ENCODE data around the gene AMBP.

AMBP gene

GRCh38 chr9:114112778-114113584 is 34.9 kb upstream of the AMBP start:
- DNase-seq = no peak

DNA sequence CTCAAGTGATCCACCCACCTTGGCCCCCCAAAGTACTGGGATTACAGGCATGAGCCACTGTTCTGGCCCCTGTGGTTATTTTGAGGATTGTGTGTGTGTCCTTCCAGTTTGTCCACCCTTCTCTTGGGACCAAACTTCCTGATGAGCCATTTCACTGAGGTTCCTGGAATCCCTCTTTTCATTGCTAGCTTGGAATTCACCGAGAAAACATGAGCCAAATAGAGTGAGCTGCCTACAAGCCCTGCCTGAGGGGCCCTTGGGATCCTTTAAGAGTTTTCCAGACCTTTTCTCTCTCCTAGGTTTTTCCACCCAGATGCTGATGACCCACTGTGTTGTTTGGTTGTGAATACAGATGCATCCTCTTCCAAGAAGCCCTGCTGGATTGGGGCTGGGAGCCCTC is 34.2 kb upstream of the AMBP start:
- no peak for DNase-seq

- DNase-seq = no peak
Measured at GRCh38 chr9:114110180-114110579, 32.1 kb upstream of the AMBP start.

DNA sequence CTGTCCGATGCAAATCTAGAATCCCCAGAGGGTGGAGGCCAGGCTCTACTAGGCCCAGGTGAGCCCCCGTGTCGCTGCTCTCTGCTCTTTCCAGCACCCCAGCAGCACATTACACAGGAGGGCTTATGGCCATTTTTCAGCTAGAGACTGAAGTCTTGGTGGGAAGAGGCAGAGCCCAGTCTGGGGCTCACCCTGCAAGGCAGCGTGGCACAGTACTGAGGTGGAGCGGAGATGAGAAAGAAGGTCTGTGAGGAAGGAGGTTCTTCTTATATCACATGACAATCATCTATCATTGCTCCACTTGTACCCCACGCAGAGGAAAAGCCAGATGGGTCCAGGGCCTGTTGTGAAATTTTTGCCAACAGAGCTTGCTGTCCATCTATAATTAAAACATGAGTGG is 31.0 kb upstream of the AMBP start:
- no peak for DNase-seq

DNA sequence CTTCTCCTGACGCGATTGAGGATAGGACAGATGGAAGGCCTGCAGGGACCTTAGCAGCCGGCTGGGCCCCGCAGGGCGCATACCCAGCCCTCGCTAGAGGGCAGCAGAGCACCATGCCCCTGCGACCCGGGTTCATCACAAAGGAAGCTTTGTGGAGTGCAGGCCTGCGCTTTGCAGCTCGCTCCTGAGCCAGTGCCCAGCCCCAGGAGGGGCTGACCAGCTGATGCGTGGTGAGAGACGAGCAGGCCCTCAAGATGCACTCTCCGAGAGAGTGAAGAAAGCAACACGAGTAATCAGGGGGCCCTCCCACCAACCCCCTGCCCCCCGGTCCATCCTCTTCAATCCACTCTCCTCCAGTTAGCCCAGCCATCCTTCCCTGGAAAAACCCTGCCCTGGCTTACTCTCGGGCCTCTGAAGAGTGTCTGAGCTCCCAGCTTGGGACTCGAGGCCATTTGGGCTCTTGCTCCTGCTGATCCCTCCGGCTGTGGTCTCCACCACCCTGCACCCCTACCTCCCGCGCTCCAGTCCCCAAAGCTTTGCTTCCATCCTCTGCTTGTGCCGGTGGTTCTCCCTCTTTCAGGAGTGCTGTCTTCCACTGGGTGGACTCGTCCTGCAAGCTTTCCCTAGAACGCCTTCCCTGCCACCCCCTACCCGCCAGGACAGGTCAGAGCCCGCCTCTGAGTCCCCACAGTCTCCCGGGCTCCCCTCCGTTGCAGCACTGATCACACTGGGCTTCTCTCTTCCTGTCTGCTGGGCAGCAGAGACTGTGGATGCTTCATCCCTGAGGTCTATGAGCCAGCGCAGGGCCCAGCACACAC is 30.1 kb upstream of the AMBP start:
- peak; percentile 81 for DNase-seq

GRCh38 chr9:114107286-114108001 is 29.3 kb upstream of the AMBP start:
- no peak for DNase-seq

DNA sequence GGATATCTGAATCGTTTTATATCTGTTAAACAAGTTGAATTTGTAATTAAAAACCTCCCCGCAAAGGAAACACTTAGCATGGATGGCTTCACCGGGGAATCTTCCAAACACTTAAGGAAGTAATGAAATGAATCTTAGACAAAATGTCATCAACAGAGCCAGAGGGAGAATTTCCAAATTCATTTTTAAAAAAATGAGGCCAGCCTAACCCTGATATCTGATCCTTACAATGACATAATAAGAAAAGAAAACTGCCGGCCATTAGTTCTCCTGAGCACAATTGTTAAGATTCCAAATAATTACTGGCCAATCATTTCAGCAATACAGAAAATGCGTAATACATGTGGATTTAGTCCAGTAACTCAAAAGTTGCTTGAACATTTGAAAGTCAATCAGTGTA is 27.1 kb upstream of the AMBP start:
- DNase-seq = no peak

DNA sequence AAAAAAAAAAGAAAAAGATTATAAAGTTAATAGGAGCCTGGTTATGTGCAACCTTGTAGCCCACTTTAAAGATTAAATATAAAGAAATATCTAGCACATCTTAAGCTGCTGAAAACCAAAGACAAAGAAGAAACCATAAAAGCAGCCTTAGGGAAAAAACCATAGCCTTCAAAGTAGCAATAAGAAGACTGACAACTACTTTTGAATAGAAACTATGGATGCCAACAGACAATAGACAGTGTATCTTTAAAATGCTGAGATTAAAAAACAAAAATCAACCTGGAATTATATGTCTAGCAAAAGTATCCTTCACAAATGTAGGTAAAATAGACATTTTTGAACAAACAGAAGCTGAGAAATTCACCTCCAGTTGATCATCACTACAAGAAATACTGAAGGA is 24.4 kb upstream of the AMBP start:
- DNase-seq = no peak

GRCh38 chr9:114100536-114100935 is 22.4 kb upstream of the AMBP start:
- DNase-seq = no peak

- DNase-seq = no peak
Measured at GRCh38 chr9:114099669-114100270, 21.7 kb upstream of the AMBP start.

DNA sequence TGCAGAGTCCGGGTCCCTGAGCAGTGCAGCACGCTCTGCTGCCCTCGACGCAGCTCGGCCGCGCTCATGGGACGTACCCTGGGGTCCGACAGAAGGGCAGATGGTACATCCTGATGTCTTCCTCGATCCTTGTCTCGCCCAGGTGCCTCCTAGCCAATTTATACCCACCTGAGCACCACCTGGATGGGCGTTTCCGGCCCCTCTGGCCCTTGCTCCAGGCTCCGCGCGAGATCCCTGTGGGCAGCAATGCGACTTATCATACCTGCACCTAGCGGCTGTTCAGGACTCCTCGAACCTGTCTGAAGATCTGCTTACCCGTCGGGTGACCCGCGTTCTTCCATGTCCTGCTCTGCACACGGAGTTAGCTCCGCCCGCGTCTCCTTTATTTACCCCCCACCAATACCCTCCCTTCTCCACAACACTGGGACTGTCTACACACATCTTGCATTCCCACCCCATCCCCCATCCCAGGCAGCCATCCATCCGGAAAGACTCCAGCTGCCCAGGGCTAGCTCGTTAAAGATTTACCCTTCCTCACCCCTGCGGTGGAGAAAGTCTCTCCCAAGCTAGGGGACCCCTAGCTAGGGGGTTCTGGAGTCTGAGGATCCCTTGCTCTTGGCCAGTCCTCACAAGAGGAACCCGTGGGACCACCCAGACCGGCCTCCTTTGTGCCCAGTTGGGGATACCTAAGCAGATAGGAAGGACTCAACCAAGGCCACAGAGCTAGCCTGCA is 21.0 kb upstream of the AMBP start, which contains the start of gene KIF12:
KIF12 (minus strand) TSS at position 357 of the 733 bp plus-strand sequence; CDS start at position 341, 16 bp downstream.
- DNase-seq = no peak

DNA sequence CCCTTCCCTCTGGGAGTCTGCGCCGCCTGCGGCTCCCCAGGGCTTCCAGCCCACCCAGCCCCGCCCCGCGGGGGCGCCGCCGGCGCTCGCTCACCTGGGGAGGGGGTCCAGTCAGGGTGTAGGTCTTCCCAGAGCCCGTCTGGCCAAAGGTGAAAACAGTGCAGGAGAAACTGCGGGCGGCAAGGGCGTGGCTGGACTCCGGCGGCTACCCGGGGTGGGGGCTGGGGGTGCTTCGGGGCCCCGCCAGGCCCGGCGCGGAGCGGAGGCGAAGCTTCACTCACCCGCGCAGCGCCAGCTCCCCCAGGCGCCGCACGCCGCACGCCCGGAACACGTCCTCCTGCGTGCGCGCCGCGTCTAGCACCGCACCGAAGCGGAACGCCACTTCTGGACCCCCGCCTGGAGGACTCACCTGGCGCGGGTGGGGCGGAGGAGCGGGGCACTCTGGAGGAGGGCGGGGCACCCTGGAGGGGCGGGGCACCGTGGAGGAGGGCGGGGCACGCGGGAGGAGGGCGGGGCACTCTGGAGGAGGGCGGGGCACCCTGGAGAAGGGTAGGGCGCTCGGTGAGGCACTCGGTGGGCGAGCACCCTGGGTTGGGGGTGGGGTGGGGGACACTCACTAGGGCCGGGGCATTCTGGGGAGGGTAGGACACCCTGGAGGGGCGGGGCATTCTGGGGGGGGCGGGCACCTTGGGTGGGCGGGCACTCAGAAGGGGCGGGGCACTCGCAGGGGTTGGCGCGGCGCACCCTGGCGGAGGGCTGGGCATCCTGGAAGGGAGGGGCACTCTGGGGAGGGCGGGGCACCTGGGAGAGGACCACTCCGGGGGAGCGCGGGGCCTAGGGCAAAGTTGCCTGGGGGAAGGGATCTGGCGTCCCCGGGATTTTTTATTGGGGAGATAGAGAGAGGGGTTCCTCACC is 20.2 kb upstream of the AMBP start:
- DNase-seq = peak; percentile 58

DNA sequence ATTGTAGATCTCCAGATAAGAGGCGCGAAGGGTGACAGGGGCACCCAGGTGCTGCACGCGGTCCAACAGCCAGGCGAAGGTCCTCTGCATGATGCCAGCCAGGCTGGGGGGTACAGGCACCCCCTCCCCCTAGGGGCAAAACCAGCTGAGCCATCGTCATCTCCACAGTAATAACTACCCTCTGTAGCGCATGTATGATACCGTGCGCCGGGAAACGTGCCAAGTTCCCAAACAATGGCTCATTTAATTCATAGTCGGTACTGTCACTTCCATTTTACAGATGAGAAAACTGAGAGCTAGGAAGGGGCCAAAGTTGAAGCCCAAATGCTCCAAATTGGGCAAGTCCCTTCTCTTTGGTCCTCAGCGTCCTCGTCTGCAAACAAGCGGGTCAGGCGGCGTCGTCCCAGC is 19.5 kb upstream of the AMBP start:
- peak; percentile 28 for DNase-seq

DNA sequence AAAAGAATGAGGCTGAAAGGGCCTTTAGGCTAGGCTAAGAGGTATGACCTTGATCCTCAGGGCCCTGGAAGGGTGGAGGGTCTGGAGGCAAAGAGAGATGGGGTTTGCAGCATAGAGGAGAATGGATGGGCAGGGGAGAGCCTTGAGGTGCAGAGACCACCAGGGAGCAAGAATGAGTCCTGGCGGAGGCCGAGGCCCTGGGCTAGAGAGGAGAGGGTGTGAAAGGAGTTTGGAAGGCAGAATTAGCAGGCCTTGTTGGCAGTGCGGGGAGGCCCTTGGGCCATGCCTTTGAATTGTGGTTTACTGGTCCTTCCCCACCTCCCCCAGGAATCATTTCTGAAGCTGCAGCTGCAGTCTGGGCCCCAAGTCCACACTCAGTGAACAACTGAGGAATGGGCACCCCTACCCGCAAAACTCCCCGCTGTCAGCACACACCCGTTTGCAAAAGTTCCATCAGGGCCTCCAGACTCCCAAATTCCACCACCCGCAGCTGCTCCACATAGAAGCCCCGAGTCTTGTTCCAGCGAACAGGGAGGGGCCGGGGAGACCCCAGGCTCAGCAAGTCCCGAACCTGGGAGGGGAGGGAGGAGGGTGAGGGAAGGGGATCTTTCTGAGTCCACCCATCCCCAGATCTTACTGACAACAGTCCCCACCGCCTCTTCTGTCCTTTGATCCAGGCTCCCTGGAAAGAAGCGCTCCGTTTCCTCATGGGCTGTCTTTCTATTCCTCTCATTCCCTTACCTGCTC is 18.9 kb upstream of the AMBP start:
- DNase-seq = no peak

DNA sequence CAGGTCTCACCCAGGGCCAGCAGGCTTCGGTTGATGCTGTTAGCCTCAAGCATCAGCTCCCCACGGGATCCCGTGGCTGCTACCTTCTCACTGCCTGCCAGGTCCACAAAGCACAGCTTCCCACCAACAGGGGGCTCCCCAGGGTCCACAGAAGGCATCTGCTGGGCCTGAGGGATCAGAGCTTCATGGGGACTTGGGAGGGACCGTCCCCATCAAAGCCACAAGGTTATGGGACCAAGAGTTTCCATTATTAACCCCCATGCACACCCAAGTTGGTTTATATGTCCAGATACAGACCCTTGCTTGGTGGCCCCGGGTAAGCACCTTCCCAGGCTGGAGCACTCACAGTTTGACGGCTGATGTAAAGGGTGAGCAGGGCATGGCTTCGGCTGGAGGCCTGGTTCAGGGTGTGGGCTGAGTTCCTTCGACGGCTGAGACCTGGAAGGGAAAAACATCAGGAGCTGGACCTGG is 18.0 kb upstream of the AMBP start:
- peak; percentile 25 for DNase-seq

DNA sequence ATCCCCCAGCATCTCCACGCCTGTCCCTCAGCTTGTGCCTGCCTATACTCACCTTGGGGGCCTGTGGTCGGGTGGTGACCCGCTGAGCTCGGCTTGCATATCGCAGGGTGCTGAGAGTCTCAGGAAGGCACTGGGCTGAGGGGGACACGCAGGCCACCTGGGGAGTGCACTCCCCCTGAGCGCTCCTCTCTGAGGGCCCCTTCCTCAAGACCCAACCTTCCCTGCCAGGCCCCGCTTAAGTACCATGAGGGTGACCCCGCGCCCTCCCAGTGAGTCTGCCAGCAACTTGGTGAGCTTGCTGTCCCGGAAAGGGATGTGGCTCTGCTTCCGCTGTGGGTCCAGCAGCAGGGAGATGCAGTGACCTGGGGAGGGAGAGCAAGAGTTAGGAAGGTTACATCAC is 16.9 kb upstream of the AMBP start:
- DNase-seq = no peak

DNA sequence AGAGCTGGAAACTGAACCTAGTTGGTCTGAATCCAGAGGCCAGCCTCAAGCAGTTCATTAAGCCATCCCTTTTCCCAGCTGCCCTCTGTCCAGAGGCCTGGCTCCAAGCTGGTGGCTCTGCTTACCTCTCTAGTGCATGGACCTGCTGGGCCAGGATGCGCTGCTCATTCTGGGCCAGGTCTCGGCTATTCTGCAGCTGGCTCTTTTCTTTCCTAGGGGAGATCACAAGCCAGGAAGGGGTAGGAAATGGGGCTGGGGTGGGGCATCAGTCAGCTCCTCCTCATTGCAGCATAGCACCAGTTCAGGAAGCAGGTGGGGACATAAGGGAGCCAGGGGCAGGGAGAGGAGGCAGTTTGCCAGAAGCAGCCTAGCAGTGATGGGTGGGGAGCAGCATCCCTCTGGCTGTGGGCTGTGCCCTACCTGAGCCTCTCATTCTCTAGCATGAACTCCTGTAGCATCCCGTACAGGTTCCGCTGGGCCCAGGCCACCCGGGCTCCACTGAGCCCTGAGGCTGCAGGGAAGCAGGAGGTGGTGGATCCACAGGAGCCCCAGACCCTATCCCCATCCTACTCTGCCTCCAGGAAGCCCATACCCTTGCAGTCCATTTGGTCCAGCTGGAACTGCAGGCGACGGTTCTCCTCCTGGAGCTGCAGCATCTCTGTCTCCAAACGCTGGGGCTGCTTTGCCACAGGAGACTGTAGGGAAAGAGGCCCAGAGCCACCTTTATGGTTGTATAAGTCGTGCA is 15.8 kb upstream of the AMBP start:
- DNase-seq = no peak

GRCh38 chr9:114093031-114093471 is 15.0 kb upstream of the AMBP start:
- no peak for DNase-seq

- DNase-seq = no peak
Measured at GRCh38 chr9:114092336-114092735, 14.2 kb upstream of the AMBP start.

All from activated CD4-positive, alpha-beta T cell treated with anti-CD3 and anti-CD28 coated beads for 48 hours (primary cell).